KG1 (cell line): ENCODE data around the gene VRK2.
"Not testable (repeated sequence)": the region's sequence is repeated elsewhere in the genome, so short reads cannot be mapped to it uniquely, and the experiment has no call there.

ENCODE experiments used
- DNase-seq: peaks from one replicate; lab custom pipeline; 2025; lab: John Stamatoyannopoulos, UW

VRK2 gene

DNA sequence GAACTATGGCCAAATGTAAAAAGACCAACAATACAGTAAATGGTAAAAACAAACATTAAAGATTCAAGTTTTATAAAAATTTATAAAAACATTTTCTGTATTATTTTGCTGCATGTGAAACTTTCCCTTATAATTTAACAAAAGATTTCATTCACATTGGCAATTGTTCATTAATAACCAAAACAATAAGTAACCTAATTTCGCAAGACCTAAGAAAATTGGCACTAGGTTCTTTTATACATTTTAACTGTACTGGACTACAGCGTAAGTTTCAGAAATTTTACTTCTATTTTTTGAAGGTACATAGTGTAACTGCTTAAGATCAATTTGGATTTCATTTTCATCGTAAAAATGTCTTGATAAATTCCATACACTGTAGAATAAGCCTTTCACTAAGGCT, 117.3 kb downstream of the VRK2 start:
- no peak for DNase-seq

GRCh38 chr2:58168130-58168529, 121.5 kb downstream of the VRK2 start:
- not testable (repeated sequence) for DNase-seq

DNA sequence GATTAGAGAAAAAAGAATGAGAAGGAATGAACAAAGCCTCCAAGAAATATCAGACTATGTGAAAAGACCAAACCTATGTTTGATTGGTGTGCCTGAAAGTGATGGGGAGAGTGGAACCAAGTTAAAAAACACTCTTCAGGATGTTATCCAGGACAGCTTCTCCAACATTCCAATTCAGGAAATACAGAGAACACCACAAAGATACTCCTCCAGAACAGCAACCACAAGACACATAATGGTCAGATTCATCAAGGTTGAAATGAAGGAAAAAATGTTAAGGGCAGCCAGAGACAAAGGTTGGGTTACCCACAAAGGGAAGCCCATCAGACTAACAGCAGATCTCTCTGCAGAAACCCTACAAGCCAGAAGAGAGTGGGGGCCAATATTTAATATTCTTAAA, 123.2 kb downstream of the VRK2 start:
- not testable (repeated sequence) for DNase-seq

DNA sequence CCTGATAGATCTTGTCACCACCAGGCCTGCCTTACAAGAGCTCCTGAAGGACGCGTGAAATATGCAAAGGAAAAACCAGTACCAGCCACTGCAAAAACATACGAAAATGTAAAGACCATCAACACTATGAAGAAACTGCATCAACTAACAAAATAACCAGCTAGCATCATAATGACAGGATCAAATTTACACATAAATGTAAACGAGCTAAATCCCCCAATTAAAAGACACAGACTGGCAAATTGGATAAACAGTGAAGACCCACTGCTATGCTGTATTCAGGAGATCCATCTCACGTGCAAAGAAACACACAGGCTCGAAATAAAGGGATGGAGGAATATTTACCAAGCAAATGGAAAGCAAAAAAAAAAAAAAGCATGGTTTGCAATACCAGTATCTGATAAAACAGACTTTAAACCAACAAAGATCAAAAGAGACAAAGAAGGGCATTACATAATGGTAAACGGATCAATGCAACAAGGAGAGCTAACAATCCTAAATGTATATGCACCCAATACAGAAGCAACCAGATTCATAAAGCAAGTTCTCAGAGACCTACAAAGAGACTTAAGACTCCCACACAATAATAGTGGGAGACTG, 123.8 kb downstream of the VRK2 start:
- not testable (repeated sequence) for DNase-seq

- DNase-seq: not testable (repeated sequence)
Observed at GRCh38 chr2:58171831-58172230, 125.2 kb downstream of the VRK2 start.

DNA sequence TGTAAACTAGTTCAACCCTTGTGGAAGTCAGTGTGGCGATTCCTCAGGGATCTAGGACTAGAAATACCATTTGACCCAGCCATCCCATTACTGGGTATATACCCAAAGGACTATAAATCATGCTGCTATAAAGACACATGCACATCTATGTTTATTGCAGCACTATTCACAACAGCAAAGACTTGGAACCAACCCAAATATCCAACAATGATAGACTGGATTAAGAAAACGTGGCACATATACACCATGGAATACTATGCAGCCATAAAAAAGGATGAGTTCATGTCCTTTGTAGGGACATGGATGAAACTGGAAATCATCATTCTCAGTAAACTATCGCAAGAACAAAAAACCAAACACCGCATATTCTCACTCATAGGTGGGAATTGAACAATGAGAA, 130.6 kb downstream of the VRK2 start:
- not testable (repeated sequence) for DNase-seq

GRCh38 chr2:58180175-58180574, 133.6 kb downstream of the VRK2 start:
- not testable (repeated sequence) for DNase-seq

GRCh38 chr2:58180635-58181034, 134.0 kb downstream of the VRK2 start:
- DNase-seq: no peak

DNA sequence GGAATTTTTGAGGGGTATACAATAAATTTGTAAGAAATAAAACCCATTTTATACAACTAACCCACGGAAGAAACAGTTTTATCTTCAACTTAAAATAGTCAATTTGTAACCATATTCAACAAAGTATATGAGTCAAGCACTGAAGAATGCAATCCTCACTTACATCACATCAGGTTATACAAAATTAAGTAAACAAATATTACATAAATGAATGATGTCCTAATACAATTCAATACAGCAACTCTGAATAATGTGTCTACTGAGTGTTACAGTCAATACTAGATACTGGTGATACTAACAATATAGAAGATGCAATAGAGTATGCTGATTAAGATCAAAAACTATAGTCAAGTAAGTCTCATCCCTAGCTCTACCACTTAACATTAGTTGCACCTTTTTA, 135.9 kb downstream of the VRK2 start:
- no peak for DNase-seq

GRCh38 chr2:58186501-58186900, 139.9 kb downstream of the VRK2 start:
- no peak for DNase-seq

DNA sequence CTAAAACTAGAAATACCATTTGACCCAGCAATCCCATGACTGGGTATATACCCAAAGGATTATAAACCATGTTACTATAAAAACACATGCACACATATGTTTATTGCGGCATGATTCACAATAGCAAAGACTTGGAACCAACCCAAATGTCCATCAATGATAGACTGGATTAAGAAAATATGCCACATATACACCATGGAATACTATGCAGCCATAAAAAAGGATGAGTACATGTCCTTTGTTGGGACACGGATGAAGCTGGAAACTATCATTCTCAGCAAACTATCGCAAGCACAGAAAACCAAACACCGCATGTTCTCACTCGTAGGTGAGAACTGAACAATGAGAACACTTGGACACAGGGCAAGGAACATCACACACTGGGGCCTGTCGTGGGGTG, 140.4 kb downstream of the VRK2 start:
- not testable (repeated sequence) for DNase-seq

DNA sequence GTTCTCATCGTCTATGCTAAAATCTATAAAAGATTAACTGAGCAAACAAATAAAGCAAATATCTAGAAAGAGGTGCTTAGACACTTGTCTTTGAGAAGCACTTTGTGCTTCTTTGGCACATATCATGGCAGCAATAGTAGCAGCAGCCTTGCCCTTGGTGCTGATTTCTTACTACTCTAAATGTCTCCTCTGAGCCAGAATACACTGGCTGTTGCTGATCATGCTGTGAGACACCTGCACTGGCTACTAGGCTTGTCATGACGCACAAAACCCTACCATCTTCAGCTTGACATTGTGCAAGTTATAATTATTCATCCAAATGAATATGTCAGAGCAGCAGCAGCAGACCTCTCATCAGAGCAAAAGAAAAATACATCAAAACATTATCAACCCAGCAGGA, 147.9 kb downstream of the VRK2 start:
- no peak for DNase-seq

GRCh38 chr2:58195662-58196061, 149.1 kb downstream of the VRK2 start:
- no peak for DNase-seq

GRCh38 chr2:58197894-58198293, 151.3 kb downstream of the VRK2 start:
- DNase-seq: no peak

- DNase-seq: no peak
Observed at GRCh38 chr2:58202404-58202803, 155.8 kb downstream of the VRK2 start.

DNA sequence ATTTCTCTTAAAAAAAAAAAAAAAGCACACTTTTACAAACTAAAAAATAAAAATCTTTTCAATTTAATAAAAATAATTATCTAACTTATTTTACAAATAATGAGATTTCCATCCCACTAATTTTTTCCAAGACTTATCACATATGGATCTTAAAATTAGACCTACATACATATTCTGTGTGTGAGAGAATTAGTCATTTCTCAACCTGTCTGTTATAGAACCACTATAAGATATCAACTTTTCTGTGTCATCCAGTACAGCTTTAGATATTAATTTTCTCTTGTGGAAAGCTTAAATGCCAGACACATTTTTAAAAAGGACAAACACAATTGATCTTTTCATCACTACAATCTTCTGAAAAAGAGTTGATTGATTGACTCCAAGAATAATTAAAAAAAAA, 156.4 kb downstream of the VRK2 start:
- DNase-seq: no peak

DNA sequence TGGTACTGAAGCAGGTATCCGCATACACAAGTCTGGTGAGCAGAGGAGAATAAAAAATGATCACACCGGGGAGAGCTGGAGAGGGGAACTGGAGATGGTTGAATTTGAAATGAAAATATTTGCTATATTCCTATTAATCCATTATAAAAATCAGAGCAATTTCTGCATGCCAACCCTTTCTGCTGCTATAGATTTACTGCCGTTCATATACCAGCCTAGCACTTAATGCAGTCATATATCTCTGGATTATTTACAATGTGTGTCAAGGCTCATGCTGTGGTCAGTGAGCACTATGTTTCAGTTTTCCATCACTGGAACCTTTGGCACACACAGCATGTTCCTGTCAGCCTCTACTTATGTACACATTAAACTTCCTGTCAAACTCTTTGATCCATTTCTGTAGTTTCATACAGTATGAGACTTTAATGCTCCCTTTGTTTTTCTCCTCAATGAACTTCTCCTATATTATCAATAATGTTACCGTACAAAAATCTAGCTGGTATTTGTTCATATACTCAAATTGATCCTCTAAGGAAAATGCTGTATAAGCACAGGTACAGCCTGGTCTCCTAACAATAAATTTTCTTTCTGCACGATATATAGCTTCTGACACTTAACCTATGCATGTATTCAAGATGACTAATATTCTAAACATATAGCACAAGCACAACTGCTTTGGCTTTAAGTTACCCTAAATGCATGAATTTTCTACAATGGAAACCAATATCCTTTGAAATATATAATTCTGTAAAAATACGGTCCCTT, 157.8 kb downstream of the VRK2 start:
- no peak for DNase-seq

GRCh38 chr2:58206785-58207184, 160.2 kb downstream of the VRK2 start:
- DNase-seq: no peak

GRCh38 chr2:58207189-58207588, 160.6 kb downstream of the VRK2 start:
- DNase-seq: no peak
